CD14-positive monocyte (primary cell): ENCODE measurements around the gene RIMS1. TPM values are rescaled to one million over a fixed set of nuclear protein-coding genes. Genes with fewer than 3 reads are reported as not detected.

ENCODE experiments used
- DNase-seq, 3 donors: peaks; one replicate each; pipeline ENCODE4 v3.0.0-alpha.2; 2011 to 2022
- H2AFZ ChIP-seq: 2 replicates; pipeline ENCODE4 v1.6.0; 2012; ENCODE audit warnings: mild to moderate bottlenecking, low read depth, low read length, inconsistent platforms; ENCODE audit not compliant: insufficient read depth, poor library complexity, severe bottlenecking
- H3K27ac ChIP-seq, 2 donors: 1 replicate in 1 of 2; 2 replicates in 1 of 2; pipeline ENCODE4 v1.5.1; 2012 to 2013; ENCODE audit warnings: low read length in 2 of 2, control low read depth in 1 of 2, inconsistent platforms in 1 of 2, low read depth in 1 of 2, mild to moderate bottlenecking in 1 of 2
- H3K27me3 ChIP-seq, 2 donors: one replicate each; pipeline versions ENCODE4 v1.6.0 to v1.6.1; 2011 to 2013; ENCODE audit warnings: low read length in 2 of 2; ENCODE audit not compliant: control insufficient read depth in 2 of 2, insufficient read depth in 2 of 2
- H3K36me3 ChIP-seq, 2 donors: replicated peaks in 1 of 2; 1 replicate in 1 of 2; 2 replicates in 1 of 2; pipeline versions ENCODE4 v1.5.1 to v1.6.1; 2012 to 2013; ENCODE audit warnings: low read length in 2 of 2, control low read depth in 1 of 2, inconsistent platforms in 1 of 2, mild to moderate bottlenecking in 1 of 2; ENCODE audit not compliant: insufficient read depth in 2 of 2, control insufficient read depth in 1 of 2
- H3K4me1 ChIP-seq, 2 donors: 1 replicate in 1 of 2; 2 replicates in 1 of 2; pipeline versions ENCODE4 v1.5.1 to v1.6.1; 2012 to 2013; ENCODE audit warnings: low read length in 2 of 2, control low read depth in 1 of 2, inconsistent platforms in 1 of 2, mild to moderate bottlenecking in 1 of 2, moderate library complexity in 1 of 2; ENCODE audit not compliant: insufficient read depth in 2 of 2, control insufficient read depth in 1 of 2
- H3K4me2 ChIP-seq: replicated peaks from 2 replicates; pipeline ENCODE3; 2012; ENCODE audit warnings: low read length, moderate library complexity, mild to moderate bottlenecking; ENCODE audit not compliant: poor library complexity, severe bottlenecking; ENCODE audit errors: extremely low read depth
- H3K4me3 ChIP-seq, 3 experiments: fragments of 200-600 bp in 1 of 3; sonication (generic) in 1 of 3; replicated peaks in 1 of 3; 1 replicate in 2 of 3; 2 replicates in 1 of 3; pipeline ENCODE4 v1.5.1; 2011 to 2013; ENCODE audit warnings: low read length in 3 of 3, mild to moderate bottlenecking in 3 of 3, control low read depth in 2 of 3, low read depth in 2 of 3, inconsistent platforms in 1 of 3, moderate library complexity in 1 of 3
- H3K79me2 ChIP-seq: 2 replicates; pipeline ENCODE4 v1.6.0; 2012; ENCODE audit warnings: mild to moderate bottlenecking, control low read depth, inconsistent platforms, low read length, moderate library complexity; ENCODE audit not compliant: insufficient read depth
- H3K9ac ChIP-seq: 2 replicates; pipeline ENCODE4 v1.6.0; 2017; ENCODE audit warnings: low read length, mild to moderate bottlenecking; ENCODE audit not compliant: insufficient read depth, poor library complexity, severe bottlenecking
- H3K9me3 ChIP-seq, 2 donors: replicated peaks in 1 of 2; 1 replicate in 1 of 2; 2 replicates in 1 of 2; pipeline versions ENCODE4 v1.5.1 to v1.6.1; 2012 to 2013; ENCODE audit warnings: low read length in 2 of 2, control low read depth in 1 of 2; ENCODE audit not compliant: control insufficient read depth in 1 of 2, insufficient read depth in 1 of 2
- H4K20me1 ChIP-seq: 2 replicates; pipeline ENCODE4 v1.6.0; 2012; ENCODE audit warnings: mild to moderate bottlenecking, low read length, control low read depth, moderate library complexity; ENCODE audit not compliant: insufficient read depth
- H3K27ac Mint-ChIP-seq, 7 donors: one replicate each; pipeline ENCODE4 v1.8.0; 2020; ENCODE audit warnings: mild to moderate bottlenecking in 7 of 7, mixed read lengths in 7 of 7, moderate library complexity in 6 of 7, inconsistent platforms in 2 of 7
- H3K27me3 Mint-ChIP-seq, 3 donors: one replicate each; pipeline ENCODE4 v1.8.0; 2021 to 2022; ENCODE audit warnings: low read depth in 3 of 3, mild to moderate bottlenecking in 3 of 3, mixed read lengths in 3 of 3, moderate library complexity in 3 of 3, inconsistent platforms in 1 of 3
- H3K36me3 Mint-ChIP-seq, 2 donors: one replicate each; pipeline ENCODE4 v1.8.0; 2020; ENCODE audit warnings: mixed read lengths in 2 of 2, inconsistent platforms in 1 of 2, mild to moderate bottlenecking in 1 of 2
- H3K4me1 Mint-ChIP-seq: one replicate; pipeline ENCODE4 v1.8.0; 2020; ENCODE audit warnings: mild to moderate bottlenecking, mixed read lengths
- H3K4me3 Mint-ChIP-seq, 2 donors: one replicate each; pipeline ENCODE4 v1.8.0; 2020; ENCODE audit warnings: mild to moderate bottlenecking in 2 of 2, mixed read lengths in 2 of 2, moderate library complexity in 1 of 2
- H3K9me3 Mint-ChIP-seq, 7 donors: one replicate each; pipeline ENCODE4 v1.8.0; 2020 to 2022; ENCODE audit warnings: mixed read lengths in 7 of 7, mild to moderate bottlenecking in 6 of 7, moderate library complexity in 6 of 7, inconsistent platforms in 2 of 7
- CTCF ChIP-seq: fragments of 200-600 bp; IDR thresholded peaks from one replicate; pipeline ENCODE4 v1.8.0; 2022; ENCODE audit warnings: antibody characterized with exemption, mild to moderate bottlenecking
- WGBS: methylation state at CpG from one replicate; pipeline ENCODE4 v1.1.5; 2013; ENCODE audit warnings: missing lambda C conversion rate; ENCODE audit not compliant: insufficient coverage; 5-methylcytosine and 5-hydroxymethylcytosine counted together
- intact Hi-C, 2 donors: fragments of 100-400 bp; cut with micrococcal nuclease; formaldehyde crosslinking; loops; one replicate each; pipeline versions ENCODE4 v1.15.0 to v1.15.1; 2023
- polyA plus RNA-seq, 3 donors: library from polyadenylated mRNA; depleted of rRNA in 1 of 3; unstranded in 2 of 3; stranded (reverse) in 1 of 3; fragments of 300-500 nt in 2 of 3; fragments of >200 nt in 1 of 3; fragmentation: Illumina TruSeq in 2 of 3; gene quantifications; 1 replicate in 2 of 3; 2 replicates in 1 of 3; pipeline ENCODE4 v1.2.3, GENCODE V29; 2012 to 2021

The RIMS1 gene
- polyA plus RNA-seq, 3 donors, result not detected

DNA sequence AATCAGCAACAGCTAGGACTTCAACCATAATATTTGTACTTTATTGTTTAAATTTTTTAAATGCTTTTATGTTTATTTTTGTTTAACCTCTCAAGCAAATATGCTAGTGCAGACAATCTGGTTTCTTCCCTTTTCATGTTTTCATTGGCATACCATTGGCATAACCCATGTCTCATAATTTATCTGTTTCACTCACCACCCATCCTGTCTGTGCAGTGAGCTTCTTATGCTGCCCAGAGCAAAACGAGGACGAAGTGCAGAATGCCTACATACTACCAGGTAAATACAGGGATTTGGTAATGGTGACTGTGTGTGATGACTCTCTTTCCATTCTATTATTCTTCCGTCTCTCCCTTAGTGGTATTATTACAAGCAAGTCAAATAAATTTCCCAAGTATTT is 374.1 kb downstream of the RIMS1 start:
- Histone ChIP-seq H3K4me3 (no peak overlapping the region), H3K9ac (no peak overlapping the region), H4K20me1 (no peaks in the 10 kb centered on the region), H3K4me1 (no peaks in the 10 kb centered on the region), H3K27ac (no peak overlapping the region), H3K9me3 (no peaks in the 10 kb centered on the region), H3K79me2 (no peaks in the 10 kb centered on the region), H3K4me2 (no peak overlapping the region), H3K36me3 (no peaks in the 10 kb centered on the region), H3K27me3 (no peaks in the 10 kb centered on the region), H2AFZ (no peak overlapping the region)
- Mint-ChIP-seq H3K27me3 (no peaks in the 10 kb centered on the region), H3K36me3 (no peaks in the 10 kb centered on the region), H3K9me3 (peaks cover 0 to 2% (median 0%) of the 10 kb centered on the region in 7 donors), H3K4me1 (no peaks in the 10 kb centered on the region), H3K27ac (no peak overlapping the region), H3K4me3 (no peak overlapping the region)
- no CpG with 5 or more reads among the region's 3 CpGs for WGBS
- intact Hi-C loops, result no loop called here
- DNase-seq, result no peak
- TF ChIP-seq CTCF, result no peak

GRCh38 chr6:72261554-72261953 is 375.2 kb downstream of the RIMS1 start:
- H3K4me3 Mint-ChIP-seq, result no peak overlapping the region
- H3K27me3 ChIP-seq, result no peaks in the 10 kb centered on the region
- H3K27ac Mint-ChIP-seq, result no peak overlapping the region
- TF ChIP-seq CTCF, result no peak
- no peaks in the 10 kb centered on the region for H3K4me1 Mint-ChIP-seq
- WGBS, result no CpG with 5 or more reads among the region's 3 CpGs
- no peaks in the 10 kb centered on the region for H3K4me1 ChIP-seq
- no peaks in the 10 kb centered on the region for H3K27me3 Mint-ChIP-seq
- no peaks in the 10 kb centered on the region for H3K9me3 Mint-ChIP-seq
- H4K20me1 ChIP-seq, result no peaks in the 10 kb centered on the region
- H3K27ac ChIP-seq, result no peak overlapping the region
- no peaks in the 10 kb centered on the region for H3K36me3 ChIP-seq
- H2AFZ ChIP-seq, result no peak overlapping the region
- no peak for DNase-seq
- intact Hi-C loops, result no loop called here
- H3K4me3 ChIP-seq, result no peak overlapping the region
- H3K9ac ChIP-seq, result no peak overlapping the region
- no peaks in the 10 kb centered on the region for H3K79me2 ChIP-seq
- H3K4me2 ChIP-seq, result no peak overlapping the region
- H3K9me3 ChIP-seq, result no peaks in the 10 kb centered on the region
- H3K36me3 Mint-ChIP-seq, result no peaks in the 10 kb centered on the region
